K562 (cell line): ENCODE data around the gene PNCK. TPM values are rescaled to one million over a fixed set of nuclear protein-coding genes. Genes with fewer than 3 reads are reported as not detected.

Experiments used
- BCOR ChIP-seq: fragments of 450-650 bp; IDR thresholded peaks from 2 replicates; pipeline ENCODE4 v1.6.1; 2016
- BDP1 ChIP-seq: IDR thresholded peaks from 3 replicates; pipeline ENCODE4 v1.6.1; 2011; ENCODE audit not compliant: insufficient read length, insufficient read depth
- CBFB ChIP-seq: sonication (generic); formaldehyde crosslinking; IDR thresholded peaks from 2 replicates; pipeline ENCODE4 v1.4.0; 2020; ENCODE audit warnings: mild to moderate bottlenecking, missing genetic modification reagents
- CXXC5 ChIP-seq: fragments of 250-450 bp; sonication (Bioruptor Pico); IDR thresholded peaks from 2 replicates; pipeline ENCODE4 v1.8.0; 2022; ENCODE audit warnings: inconsistent platforms, mild to moderate bottlenecking, moderate library complexity
- ESRRA ChIP-seq: fragments of 450-650 bp; IDR thresholded peaks from 2 replicates; pipeline ENCODE4 v1.6.1; 2014; ENCODE audit warnings: low read depth, mild to moderate bottlenecking, moderate library complexity, borderline replicate concordance
- HNRNPLL ChIP-seq: fragments of 200-400 bp; formaldehyde crosslinking; IDR thresholded peaks from 2 replicates; pipeline ENCODE4 v1.6.1; 2017; ENCODE audit warnings: low read length, low read depth, mild to moderate bottlenecking; ENCODE audit not compliant: poor library complexity, severe bottlenecking
- IRF2 ChIP-seq: sonication (generic); formaldehyde crosslinking; IDR thresholded peaks from 2 replicates; pipeline ENCODE4 v1.8.1; 2022; ENCODE audit warnings: mild to moderate bottlenecking, missing genetic modification reagents
- L3MBTL2 ChIP-seq: fragments of 450-650 bp; IDR thresholded peaks from 2 replicates; pipeline ENCODE4 v1.6.1; 2016; ENCODE audit warnings: mild to moderate bottlenecking, moderate library complexity
- MEIS2 ChIP-seq: fragments of 450-650 bp; IDR thresholded peaks from 2 replicates; pipeline ENCODE4 v1.6.1; 2014; ENCODE audit warnings: mild to moderate bottlenecking; ENCODE audit not compliant: partially characterized antibody
- OTX1 ChIP-seq: fragments of 450-650 bp; formaldehyde crosslinking; IDR thresholded peaks from 2 replicates; pipeline ENCODE4 v1.4.0; 2022; ENCODE audit warnings: mild to moderate bottlenecking
- PHF8 ChIP-seq: fragments of 200-600 bp; sonication (generic); IDR thresholded peaks from 2 replicates; pipeline ENCODE4 v1.6.1; 2012; ENCODE audit warnings: mixed run types, mild to moderate bottlenecking, inconsistent platforms, low read length, moderate library complexity, borderline replicate concordance
- POLR2G ChIP-seq: fragments of 200-400 bp; formaldehyde crosslinking; IDR thresholded peaks from 2 replicates; pipeline ENCODE4 v1.6.1; 2017; ENCODE audit warnings: low read depth, mild to moderate bottlenecking, antibody characterized with exemption, low read length, moderate library complexity
- RBFOX2 ChIP-seq: fragments of 200-400 bp; formaldehyde crosslinking; IDR thresholded peaks from 2 replicates; pipeline ENCODE4 v1.6.1; 2017; ENCODE audit warnings: low read depth, mild to moderate bottlenecking, low read length, moderate library complexity
- SAFB ChIP-seq: fragments of 200-400 bp; formaldehyde crosslinking; IDR thresholded peaks from 2 replicates; pipeline ENCODE4 v1.6.1; 2017; ENCODE audit warnings: low read depth, low read length, borderline replicate concordance
- THRAP3 ChIP-seq: fragments of 450-650 bp; IDR thresholded peaks from 2 replicates; pipeline ENCODE4 v1.6.1; 2016; ENCODE audit warnings: mild to moderate bottlenecking, inconsistent platforms, borderline replicate concordance
- ZBTB17 ChIP-seq: fragments of 450-650 bp; formaldehyde crosslinking; IDR thresholded peaks from 2 replicates; pipeline ENCODE4 v1.4.0; 2020; ENCODE audit warnings: mild to moderate bottlenecking
- ZBTB7A ChIP-seq: IDR thresholded peaks from 2 replicates; pipeline ENCODE4 v1.6.1; 2011; ENCODE audit warnings: low read depth, mild to moderate bottlenecking, low read length, moderate library complexity, borderline replicate concordance; ENCODE audit not compliant: control insufficient read depth
- ZNF197 ChIP-seq: fragments of 200-800 bp; sonication (Bioruptor generic); IDR thresholded peaks from 2 replicates; pipeline ENCODE4 v1.6.1; 2016; ENCODE audit warnings: low read depth, missing genetic modification characterization, missing compliant biosample characterization
- ZNF41 ChIP-seq: fragments of 250-450 bp; sonication (Bioruptor Pico); conservative IDR thresholded peaks from 2 replicates; pipeline ENCODE4 v1.4.0; 2020; ENCODE audit warnings: mild to moderate bottlenecking
- polyA plus RNA-seq, 8 experiments: library from polyadenylated mRNA; depleted of rRNA in 4 of 8; stranded (reverse) in 5 of 8; unstranded in 3 of 8; fragments of >200 nt; fragmentation: Nextera tagmentation in 2 of 8; fragmentation: Illumina TruSeq in 1 of 8; extraction: Ambion mirVana in 2 of 8; extraction: Trizol in 1 of 8; gene quantifications; 2 replicates each; pipeline versions ENCODE4 v1.2.1 to v1.2.3, GENCODE V29; 2011 to 2014; ENCODE audit warnings: inconsistent platforms in 1 of 8, missing spikeins in 1 of 8
- total RNA-seq, 7 experiments: library from RNA; depleted of rRNA in 6 of 7; stranded (reverse); fragments of >200 nt in 6 of 7; fragmentation: Illumina TruSeq in 2 of 7; extraction: Trizol in 2 of 7; gene quantifications; 2 replicates each; pipeline versions ENCODE4 v1.2.1 to v1.2.3, GENCODE V29; 2011 to 2021; ENCODE audit warnings: low replicate concordance in 1 of 7
- TF ChIP-seq, protein P1 (sequence below), 2 experiments: fragments of 450-650 bp in 1 of 2; IDR thresholded peaks; 2 replicates each; pipeline ENCODE4 v1.6.1; 2011 to 2017; ENCODE audit warnings: low read depth in 2 of 2, antibody characterized with exemption in 1 of 2, borderline replicate concordance in 1 of 2, low read length in 1 of 2, mild to moderate bottlenecking in 1 of 2, mixed read lengths in 1 of 2; ENCODE audit not compliant: control insufficient read depth in 1 of 2

PNCK gene
- total and polyA plus RNA-seq, 9 of the 15 experiments (the other 6 are each of a cell fraction or from before 2014, with no cell fraction given), result 0.13 to 7.5 (median 1.2) TPM; not detected in 1

DNA sequence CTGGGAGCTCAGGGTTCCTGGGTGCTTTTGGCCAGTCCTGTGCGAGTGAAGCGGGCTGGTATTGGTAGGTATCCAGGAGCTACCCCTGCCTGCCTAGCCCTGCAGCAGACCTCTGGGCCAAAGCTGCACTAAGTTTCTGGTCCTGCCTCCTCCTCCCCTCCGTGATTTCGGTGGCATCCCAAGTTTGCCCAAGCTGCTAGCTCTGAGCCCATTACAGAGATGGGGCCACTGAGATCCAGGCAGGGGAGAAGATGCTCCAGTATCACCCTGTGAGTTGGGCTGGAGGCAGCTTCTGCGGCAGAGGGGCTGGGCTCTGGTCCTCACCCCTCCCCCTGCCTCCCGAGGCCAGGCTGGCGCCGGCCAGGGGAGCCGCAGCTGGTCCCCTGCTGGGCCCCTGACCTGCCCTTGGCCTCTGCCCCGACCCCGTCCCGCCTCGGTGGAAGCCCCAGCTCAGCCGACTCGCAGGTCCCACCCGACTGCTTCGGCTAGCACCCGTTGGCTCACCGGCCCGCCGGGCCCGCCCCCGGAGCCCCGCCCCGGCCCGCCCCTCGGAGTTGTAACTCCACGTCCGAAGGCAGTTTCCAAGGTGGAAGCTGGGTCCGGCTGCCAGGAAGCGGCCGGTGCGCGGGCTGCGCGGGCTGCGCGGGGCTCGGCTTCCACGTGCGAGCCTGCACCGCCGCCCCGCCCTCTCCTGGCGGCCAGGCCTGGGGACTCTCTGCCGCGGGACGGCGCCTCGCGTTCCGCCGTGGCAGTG, 26.8 kb downstream of the PNCK start, which contains the start of gene DUSP9 (continued):
- TF ChIP-seq MEIS2, result no peak
- TF ChIP-seq IRF2, result no peak
- no peak for TF ChIP-seq CBFB (CRISPR knock-in tag)
- no peak for TF ChIP-seq BDP1
- TF ChIP-seq PHF8, result peak; percentile 47; the same call in 1 of the 2 replicates
- TF ChIP-seq RBFOX2, result peak; percentile 40; the same call in 1 of the 2 replicates
- no peak for TF ChIP-seq ZBTB17 (CRISPR knock-in tag)
- TF ChIP-seq HNRNPLL, result peak; percentile 66
- TF ChIP-seq OTX1 (CRISPR knock-in tag), result no peak
- TF ChIP-seq ZNF197 (CRISPR knock-in tag), result no peak
- TF ChIP-seq CXXC5 (CRISPR knock-in tag), result peak; percentile 57
- peak; percentile 16; the same call in 1 of the 2 replicates for TF ChIP-seq ZBTB7A
- no peak for TF ChIP-seq ZNF41 (CRISPR knock-in tag)
- TF ChIP-seq BCOR, result peak; percentile 33; the same call in 1 of the 2 replicates
- TF ChIP-seq SAFB, result 0 out of 2 replicates have a peak, but pooled peaks have one; percentile 34
- peak; percentile 76 for TF ChIP-seq L3MBTL2
- TF ChIP-seq THRAP3, result no peak
- peak; percentile 69 for TF ChIP-seq POLR2G
- TF ChIP-seq, protein P1, sequence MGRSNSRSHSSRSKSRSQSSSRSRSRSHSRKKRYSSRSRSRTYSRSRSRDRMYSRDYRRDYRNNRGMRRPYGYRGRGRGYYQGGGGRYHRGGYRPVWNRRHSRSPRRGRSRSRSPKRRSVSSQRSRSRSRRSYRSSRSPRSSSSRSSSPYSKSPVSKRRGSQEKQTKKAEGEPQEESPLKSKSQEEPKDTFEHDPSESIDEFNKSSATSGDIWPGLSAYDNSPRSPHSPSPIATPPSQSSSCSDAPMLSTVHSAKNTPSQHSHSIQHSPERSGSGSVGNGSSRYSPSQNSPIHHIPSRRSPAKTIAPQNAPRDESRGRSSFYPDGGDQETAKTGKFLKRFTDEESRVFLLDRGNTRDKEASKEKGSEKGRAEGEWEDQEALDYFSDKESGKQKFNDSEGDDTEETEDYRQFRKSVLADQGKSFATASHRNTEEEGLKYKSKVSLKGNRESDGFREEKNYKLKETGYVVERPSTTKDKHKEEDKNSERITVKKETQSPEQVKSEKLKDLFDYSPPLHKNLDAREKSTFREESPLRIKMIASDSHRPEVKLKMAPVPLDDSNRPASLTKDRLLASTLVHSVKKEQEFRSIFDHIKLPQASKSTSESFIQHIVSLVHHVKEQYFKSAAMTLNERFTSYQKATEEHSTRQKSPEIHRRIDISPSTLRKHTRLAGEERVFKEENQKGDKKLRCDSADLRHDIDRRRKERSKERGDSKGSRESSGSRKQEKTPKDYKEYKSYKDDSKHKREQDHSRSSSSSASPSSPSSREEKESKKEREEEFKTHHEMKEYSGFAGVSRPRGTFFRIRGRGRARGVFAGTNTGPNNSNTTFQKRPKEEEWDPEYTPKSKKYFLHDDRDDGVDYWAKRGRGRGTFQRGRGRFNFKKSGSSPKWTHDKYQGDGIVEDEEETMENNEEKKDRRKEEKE (IDR thresholded peaks at IDR 0.05; ENCODE audit: borderline replicate concordance in 1 of 2, control insufficient read depth in 1 of 2, low read depth in 2 of 2, low read length in 1 of 2), result no peak
- peak; percentile 66 for TF ChIP-seq ESRRA
